ENCODE results near the gene POLDIP3.

The POLDIP3 gene

DNA sequence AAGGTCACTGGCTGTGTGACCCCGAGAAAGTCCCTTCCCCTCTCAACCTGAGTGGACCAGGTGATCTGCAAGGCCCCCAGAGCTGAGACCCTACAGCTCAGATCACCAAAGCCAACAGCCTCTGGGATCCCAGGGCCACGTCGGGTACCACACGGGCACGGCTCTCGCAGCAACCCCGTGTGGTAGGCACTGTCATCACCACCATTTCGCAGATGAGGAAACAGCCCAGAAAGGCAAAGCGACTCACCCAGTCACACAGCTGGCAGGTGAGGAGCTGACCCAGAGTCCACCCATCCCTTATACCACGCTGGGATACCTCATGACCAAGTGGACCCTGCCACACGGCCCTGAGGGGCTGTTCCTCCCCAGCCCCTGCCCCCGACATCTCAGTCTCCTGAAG, 22.9 kb upstream of the POLDIP3 start:
- Histone ChIP-seq H3K4me1 (ENCODE audit: control insufficient read depth, insufficient read depth, low read length) (peaks cover 29% of the 10 kb centered on the region), H3K9me3 (replicated peaks; ENCODE audit: low read length) (no peaks in the 10 kb centered on the region), H3K4me3 (ENCODE audit: low read length) (no peak overlapping the region), H3K36me3 (ENCODE audit: insufficient read depth, low read length) (peaks cover 22% of the 10 kb centered on the region), H3K27me3 (ENCODE audit: control insufficient read depth, insufficient read depth, low read length) (no peaks in the 10 kb centered on the region), H3K9ac (ENCODE audit: low read depth, low read length) (no peak overlapping the region), H3K4me2 (ENCODE audit: low read length) (no peak overlapping the region)

GRCh38 chr22:42636506-42636905, 21.8 kb upstream of the POLDIP3 start:
- no peaks in the 10 kb centered on the region for H3K27me3 ChIP-seq (ENCODE audit: control insufficient read depth, insufficient read depth, low read length)

GRCh38 chr22:42635531-42635930, 20.8 kb upstream of the POLDIP3 start:
- peaks cover 43% of the 10 kb centered on the region for H3K36me3 ChIP-seq (ENCODE audit: insufficient read depth, low read length)
- H3K27me3 ChIP-seq (ENCODE audit: control insufficient read depth, insufficient read depth, low read length) = no peaks in the 10 kb centered on the region
- peak overlapping the region; percentile 56 for H3K4me2 ChIP-seq (ENCODE audit: low read length)
- H3K9ac ChIP-seq (ENCODE audit: low read depth, low read length) = peak overlapping the region; percentile 63
- no peaks in the 10 kb centered on the region for H3K9me3 ChIP-seq (replicated peaks; ENCODE audit: low read length)
- peaks cover 30% of the 10 kb centered on the region for H3K4me1 ChIP-seq (ENCODE audit: control insufficient read depth, insufficient read depth, low read length)
- H3K4me3 ChIP-seq (ENCODE audit: low read length) = no peak overlapping the region

More at GRCh38 chr22:42636506-42636905, 21.8 kb upstream of the POLDIP3 start:
- Histone ChIP-seq H3K9me3 (replicated peaks; ENCODE audit: low read length) (no peaks in the 10 kb centered on the region), H3K9ac (ENCODE audit: low read depth, low read length) (no peak overlapping the region), H3K4me1 (ENCODE audit: control insufficient read depth, insufficient read depth, low read length) (peaks cover 25% of the 10 kb centered on the region), H3K4me2 (ENCODE audit: low read length) (no peak overlapping the region), H3K4me3 (ENCODE audit: low read length) (no peak overlapping the region), H3K36me3 (ENCODE audit: insufficient read depth, low read length) (peaks cover 33% of the 10 kb centered on the region)

DNA sequence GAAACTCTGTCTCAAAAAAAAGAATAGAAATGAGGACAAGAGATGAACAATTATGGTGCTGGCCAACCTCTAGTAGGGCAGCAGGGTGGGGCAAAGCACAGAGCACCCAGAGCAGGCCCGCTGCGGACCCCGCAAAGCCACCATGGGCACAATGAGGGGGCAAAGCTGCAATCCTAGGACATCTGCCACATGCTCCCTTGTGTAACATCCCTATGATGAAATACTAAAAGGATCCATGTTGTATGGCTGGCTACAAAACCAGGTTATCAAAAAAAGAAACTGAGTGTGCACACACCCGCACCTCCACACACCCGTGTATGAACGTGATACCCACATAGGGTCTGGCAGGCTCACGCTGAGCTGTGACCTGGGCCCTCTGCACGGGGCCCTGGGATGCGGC, 18.3 kb upstream of the POLDIP3 start:
- peaks cover 64% of the 10 kb centered on the region for H3K36me3 ChIP-seq (ENCODE audit: insufficient read depth, low read length)
- no peak overlapping the region for H3K4me2 ChIP-seq (ENCODE audit: low read length)
- peaks cover 20% of the 10 kb centered on the region for H3K4me1 ChIP-seq (ENCODE audit: control insufficient read depth, insufficient read depth, low read length)
- no peaks in the 10 kb centered on the region for H3K27me3 ChIP-seq (ENCODE audit: control insufficient read depth, insufficient read depth, low read length)
- H3K9me3 ChIP-seq (replicated peaks; ENCODE audit: low read length) = no peaks in the 10 kb centered on the region
- no peak overlapping the region for H3K9ac ChIP-seq (ENCODE audit: low read depth, low read length)
- no peak overlapping the region for H3K4me3 ChIP-seq (ENCODE audit: low read length)

- Histone ChIP-seq H3K9ac (ENCODE audit: low read depth, low read length) (peak overlapping the region; percentile 23), H3K9me3 (replicated peaks; ENCODE audit: low read length) (no peaks in the 10 kb centered on the region), H3K4me1 (ENCODE audit: control insufficient read depth, insufficient read depth, low read length) (peaks cover 20% of the 10 kb centered on the region), H3K36me3 (ENCODE audit: insufficient read depth, low read length) (peaks cover 70% of the 10 kb centered on the region), H3K27me3 (ENCODE audit: control insufficient read depth, insufficient read depth, low read length) (no peaks in the 10 kb centered on the region), H3K4me2 (ENCODE audit: low read length) (no peak overlapping the region), H3K4me3 (ENCODE audit: low read length) (no peak overlapping the region)
Measured at GRCh38 chr22:42632096-42632495, 17.4 kb upstream of the POLDIP3 start.

DNA sequence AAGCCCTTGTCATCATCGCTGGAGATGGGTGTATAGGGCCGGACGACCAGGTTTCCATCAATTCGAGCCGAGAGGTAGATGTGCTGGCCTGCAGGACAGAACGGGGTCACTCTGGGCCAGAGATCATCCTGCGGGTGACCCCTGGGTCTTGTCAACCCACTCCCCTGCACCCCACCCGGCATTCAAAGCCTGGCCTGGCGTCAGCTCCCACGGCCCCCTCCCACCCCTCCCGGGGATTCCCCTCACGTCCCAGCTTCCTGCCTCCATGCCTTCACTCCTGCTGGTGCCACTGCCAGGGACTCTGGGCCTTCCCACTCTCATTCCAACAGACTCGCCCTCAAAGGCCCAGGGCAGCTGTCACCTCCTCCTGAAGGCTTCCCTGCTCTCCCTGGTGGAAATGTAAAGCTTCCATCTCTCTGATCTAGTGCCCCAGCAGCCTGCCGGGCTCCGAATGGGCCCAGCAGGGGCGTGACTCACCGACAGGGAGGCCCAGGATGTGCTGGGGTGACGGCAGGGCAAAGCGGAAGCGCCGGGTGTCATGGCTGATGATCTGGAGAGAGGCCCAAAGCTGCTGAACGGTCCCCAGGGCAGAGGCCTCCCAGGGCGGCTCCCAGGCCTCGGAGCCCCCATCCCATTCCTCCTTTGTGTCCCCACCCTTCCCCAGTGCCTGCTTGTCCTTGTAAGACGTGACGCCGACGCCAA, 16.4 kb upstream of the POLDIP3 start:
- peaks cover 16% of the 10 kb centered on the region for H3K4me1 ChIP-seq (ENCODE audit: control insufficient read depth, insufficient read depth, low read length)
- no peaks in the 10 kb centered on the region for H3K9me3 ChIP-seq (replicated peaks; ENCODE audit: low read length)
- H3K9ac ChIP-seq (ENCODE audit: low read depth, low read length) = no peak overlapping the region
- H3K4me3 ChIP-seq (ENCODE audit: low read length) = no peak overlapping the region
- no peak overlapping the region for H3K4me2 ChIP-seq (ENCODE audit: low read length)
- H3K27me3 ChIP-seq (ENCODE audit: control insufficient read depth, insufficient read depth, low read length) = no peaks in the 10 kb centered on the region
- peaks cover 69% of the 10 kb centered on the region for H3K36me3 ChIP-seq (ENCODE audit: insufficient read depth, low read length)

DNA sequence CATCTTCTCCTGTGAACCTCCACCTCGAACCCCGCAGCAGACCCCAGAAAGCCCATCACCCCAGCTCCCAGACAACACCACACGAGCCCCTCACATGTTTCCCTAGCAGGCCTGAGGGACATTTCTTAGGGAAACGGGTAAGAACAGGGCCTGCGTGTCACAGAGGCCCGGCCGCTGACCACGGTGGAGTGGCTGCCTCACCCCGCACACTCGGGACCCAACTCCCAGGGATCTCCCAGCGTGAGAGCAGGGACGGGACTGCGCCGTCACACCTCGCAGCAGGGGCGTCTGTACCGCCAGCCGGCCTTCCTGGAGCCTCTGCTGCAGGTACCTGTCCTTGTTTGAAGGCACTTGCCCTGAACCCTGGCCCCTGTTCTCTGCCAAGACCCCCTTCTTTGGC, 15.5 kb upstream of the POLDIP3 start:
- Histone ChIP-seq H3K4me2 (ENCODE audit: low read length) (no peak overlapping the region), H3K4me1 (ENCODE audit: control insufficient read depth, insufficient read depth, low read length) (peaks cover 9% of the 10 kb centered on the region), H3K36me3 (ENCODE audit: insufficient read depth, low read length) (peaks cover 76% of the 10 kb centered on the region), H3K27me3 (ENCODE audit: control insufficient read depth, insufficient read depth, low read length) (no peaks in the 10 kb centered on the region), H3K9me3 (replicated peaks; ENCODE audit: low read length) (no peaks in the 10 kb centered on the region), H3K4me3 (ENCODE audit: low read length) (no peak overlapping the region), H3K9ac (ENCODE audit: low read depth, low read length) (no peak overlapping the region)

GRCh38 chr22:42627981-42628380, 13.3 kb upstream of the POLDIP3 start:
- no peaks in the 10 kb centered on the region for H3K27me3 ChIP-seq (ENCODE audit: control insufficient read depth, insufficient read depth, low read length)
- H3K36me3 ChIP-seq (ENCODE audit: insufficient read depth, low read length) = peaks cover 77% of the 10 kb centered on the region
- H3K9me3 ChIP-seq (replicated peaks; ENCODE audit: low read length) = no peaks in the 10 kb centered on the region
- H3K4me1 ChIP-seq (ENCODE audit: control insufficient read depth, insufficient read depth, low read length) = peaks cover 5% of the 10 kb centered on the region
- no peak overlapping the region for H3K4me2 ChIP-seq (ENCODE audit: low read length)
- no peak overlapping the region for H3K9ac ChIP-seq (ENCODE audit: low read depth, low read length)
- H3K4me3 ChIP-seq (ENCODE audit: low read length) = no peak overlapping the region

DNA sequence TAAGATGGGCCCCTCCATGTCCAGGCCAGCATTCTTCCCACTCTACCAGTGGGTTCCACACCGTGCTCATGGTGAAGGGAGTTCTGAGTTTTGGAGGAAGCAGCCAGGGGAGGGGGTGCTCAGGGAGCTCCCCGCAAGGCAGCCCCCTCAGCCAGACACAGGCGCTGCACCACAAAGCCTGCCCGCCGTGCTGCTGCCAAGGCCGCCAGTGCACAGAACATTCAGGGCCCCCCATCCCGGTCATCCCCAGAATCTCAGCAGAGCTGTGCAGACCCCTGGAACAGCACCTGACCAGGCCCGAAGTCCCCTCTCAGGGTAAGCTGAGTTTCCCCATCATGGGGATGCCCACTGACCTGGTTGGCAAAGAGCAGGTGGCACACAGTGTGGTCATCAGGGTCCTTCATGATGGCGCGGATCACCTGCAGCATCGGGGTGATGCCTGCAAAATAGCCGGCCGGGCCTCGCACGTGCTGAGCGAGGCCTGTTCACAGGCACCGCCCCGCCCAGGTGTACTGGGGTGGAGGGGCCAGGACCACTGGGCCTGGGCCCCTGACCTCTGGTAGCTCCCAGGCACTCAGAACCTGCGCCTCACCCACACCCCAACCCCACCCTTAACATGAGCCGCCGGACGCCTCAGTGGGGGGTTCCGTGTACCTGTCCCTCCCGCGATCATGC, 12.4 kb upstream of the POLDIP3 start:
- no peak overlapping the region for H3K9ac ChIP-seq (ENCODE audit: low read depth, low read length)
- H3K4me2 ChIP-seq (ENCODE audit: low read length) = no peak overlapping the region
- H3K9me3 ChIP-seq (replicated peaks; ENCODE audit: low read length) = no peaks in the 10 kb centered on the region
- peaks cover 79% of the 10 kb centered on the region for H3K36me3 ChIP-seq (ENCODE audit: insufficient read depth, low read length)
- H3K27me3 ChIP-seq (ENCODE audit: control insufficient read depth, insufficient read depth, low read length) = no peaks in the 10 kb centered on the region
- no peak overlapping the region for H3K4me3 ChIP-seq (ENCODE audit: low read length)
- H3K4me1 ChIP-seq (ENCODE audit: control insufficient read depth, insufficient read depth, low read length) = peaks cover 13% of the 10 kb centered on the region

DNA sequence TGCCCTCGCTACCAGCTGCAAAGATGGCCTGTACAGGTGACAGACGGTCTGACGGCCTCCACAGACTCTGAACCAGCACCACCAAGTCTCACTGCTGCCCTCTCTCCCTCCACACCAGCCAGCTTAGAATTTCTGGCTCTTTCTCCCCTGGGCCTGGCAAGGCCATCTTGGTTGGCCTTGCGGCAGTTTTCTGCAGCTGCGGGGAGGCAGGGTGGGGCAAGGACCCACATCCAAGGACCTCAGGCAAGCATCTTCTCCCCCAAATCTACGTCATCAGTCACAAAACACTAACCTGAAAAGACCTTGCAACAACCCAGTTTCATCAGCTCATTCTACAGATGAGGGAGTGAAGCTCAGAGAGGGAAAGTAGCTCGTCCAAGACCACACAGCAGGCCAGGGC, 11.7 kb upstream of the POLDIP3 start:
- H3K9me3 ChIP-seq (replicated peaks; ENCODE audit: low read length) = no peaks in the 10 kb centered on the region
- H3K4me3 ChIP-seq (ENCODE audit: low read length) = no peak overlapping the region
- H3K4me2 ChIP-seq (ENCODE audit: low read length) = no peak overlapping the region
- H3K27me3 ChIP-seq (ENCODE audit: control insufficient read depth, insufficient read depth, low read length) = no peaks in the 10 kb centered on the region
- no peak overlapping the region for H3K9ac ChIP-seq (ENCODE audit: low read depth, low read length)
- H3K4me1 ChIP-seq (ENCODE audit: control insufficient read depth, insufficient read depth, low read length) = peaks cover 17% of the 10 kb centered on the region
- peaks cover 73% of the 10 kb centered on the region for H3K36me3 ChIP-seq (ENCODE audit: insufficient read depth, low read length)

DNA sequence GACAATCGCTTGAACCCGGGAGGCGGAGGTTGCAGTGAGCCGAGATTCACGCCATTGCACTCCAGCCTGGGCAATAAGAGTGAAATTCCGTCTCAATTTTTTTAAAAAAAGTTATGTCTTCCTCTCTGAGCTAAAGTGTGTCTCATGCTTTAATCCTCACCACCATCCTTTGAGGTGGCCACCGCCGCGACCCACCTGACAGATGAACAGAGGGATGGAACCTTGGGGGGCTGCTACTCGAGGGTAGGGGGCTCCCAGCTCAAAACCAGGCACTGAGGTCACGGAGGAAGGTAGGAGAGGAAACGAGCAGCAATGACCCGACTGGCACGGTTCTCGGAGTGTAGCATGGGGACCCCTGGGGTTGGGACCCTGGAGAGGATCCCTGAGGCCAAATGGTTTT, 10.7 kb upstream of the POLDIP3 start:
- Histone ChIP-seq H3K4me3 (ENCODE audit: low read length) (no peak overlapping the region), H3K9ac (ENCODE audit: low read depth, low read length) (no peak overlapping the region), H3K4me2 (ENCODE audit: low read length) (no peak overlapping the region), H3K36me3 (ENCODE audit: insufficient read depth, low read length) (peaks cover 63% of the 10 kb centered on the region), H3K9me3 (replicated peaks; ENCODE audit: low read length) (no peaks in the 10 kb centered on the region), H3K27me3 (ENCODE audit: control insufficient read depth, insufficient read depth, low read length) (no peaks in the 10 kb centered on the region), H3K4me1 (ENCODE audit: control insufficient read depth, insufficient read depth, low read length) (peaks cover 23% of the 10 kb centered on the region)
